Transverse colon (tissue), 4 donors: ENCODE data around the gene SCAPER.

Experiments
- CTCF ChIP-seq, 5 experiments: fragments of 200-600 bp in 3 of 5; fragments of 450-650 bp in 2 of 5; sonication (generic) in 3 of 5; IDR thresholded peaks; 1 replicate in 2 of 5; 2 replicates in 3 of 5; pipeline ENCODE4 v1.5.1; 2016 to 2017; ENCODE audit warnings: antibody characterized with exemption in 5 of 5, inconsistent platforms in 3 of 5, mild to moderate bottlenecking in 2 of 5, moderate library complexity in 1 of 5
- EP300 ChIP-seq: sonication (generic); formaldehyde crosslinking; IDR thresholded peaks from one replicate; pipeline ENCODE4 v1.6.1; 2017; ENCODE audit warnings: antibody characterized with exemption, low read depth
- POLR2A ChIP-seq: fragments of 450-650 bp; IDR thresholded peaks from one replicate; pipeline ENCODE4 v1.6.1; 2016; ENCODE audit warnings: antibody characterized with exemption, mild to moderate bottlenecking, moderate library complexity
- POLR2AphosphoS5 ChIP-seq, 3 donors: sonication (generic); formaldehyde crosslinking; IDR thresholded peaks; one replicate each; pipeline ENCODE4 v1.6.1; 2016; ENCODE audit warnings: antibody characterized with exemption in 3 of 3

GRCh38 chr15:76432604-76433003 is 472.5 kb downstream of the SCAPER start:
- TF ChIP-seq CTCF (IDR thresholded peaks at IDR 0.05) (no peak), EP300 (no peak), POLR2AphosphoS5 (IDR thresholded peaks at IDR 0.05) (no peak), POLR2A (no peak)
